ENCODE measurements around the gene SPPL2C.

- TF ChIP-seq CTCF (IDR thresholded peaks at IDR 0.05; ENCODE audit: insufficient read depth, low read length, poor library complexity, severe bottlenecking) (no peak), EZH2phosphoT487 (conservative IDR thresholded peaks at IDR 0.05; ENCODE audit: low read length) (no peak)
Measured at GRCh38 chr17:45876539-45876938, 31.9 kb downstream of the SPPL2C start.
